IMR-90 (cell line): Measurements from ENCODE around the gene KRTAP12-1. TPM values are rescaled to one million over a fixed set of nuclear protein-coding genes. Genes with fewer than 3 reads are reported as not detected.

ENCODE experiments used
- ATAC-seq: fragments of 200-7000 bp; cut with Tn5 transposase; 2 replicates; pipeline ENCODE4 v1.9.1; 2020; ENCODE audit warnings: low read depth, mild to moderate bottlenecking, moderate library complexity
- BruUV-seq: library from RNA; stranded (reverse); fragments of 400-500 nt; replicated peaks from 2 replicates; lab custom pipeline; 2021; lab: Mats Ljungman, UMichigan
- CTCF ChIA-PET: fragments of 300-600 bp; formaldehyde crosslinking; extraction: SDS; loops from one replicate; lab custom pipeline; 2021; ENCODE audit warnings: antibody characterized with exemption; lab: Yijun Ruan, JAX
- POLR2A ChIA-PET: fragments of 300-600 bp; sonication (Branson Sonifier 250); formaldehyde crosslinking; loops from one replicate; lab custom pipeline; 2022; ENCODE audit warnings: antibody characterized with exemption; ENCODE audit not compliant: unreplicated experiment; lab: Charles Lee
- DNase-seq: peaks from one replicate; pipeline ENCODE4 v3.0.0; 2013
- H2AFZ ChIP-seq: replicated peaks from 2 replicates; pipeline ENCODE3; 2013; ENCODE audit warnings: low read length, mild to moderate bottlenecking; ENCODE audit not compliant: poor library complexity
- H2AK5ac ChIP-seq: 2 replicates; pipeline ENCODE4 v1.6.1; 2013; ENCODE audit warnings: low read depth, low read length, inconsistent platforms
- H2AK9ac ChIP-seq: replicated peaks from 2 replicates; pipeline ENCODE3; 2013; ENCODE audit warnings: mild to moderate bottlenecking, low read depth, low read length, moderate library complexity; ENCODE audit not compliant: poor library complexity
- H2BK120ac ChIP-seq: 2 replicates; pipeline ENCODE4 v1.6.1; 2013; ENCODE audit warnings: low read depth, low read length, inconsistent platforms
- H2BK15ac ChIP-seq: 3 replicates; pipeline ENCODE4 v1.6.1; 2013; ENCODE audit warnings: low read depth, low read length, inconsistent platforms
- H2BK20ac ChIP-seq: 2 replicates; pipeline ENCODE4 v1.6.1; 2013; ENCODE audit warnings: low read depth, mild to moderate bottlenecking, inconsistent platforms, low read length, moderate library complexity
- H2BK5ac ChIP-seq: 2 replicates; pipeline ENCODE4 v1.6.1; 2013; ENCODE audit warnings: mild to moderate bottlenecking, low read depth, low read length, inconsistent platforms; ENCODE audit not compliant: poor library complexity, severe bottlenecking
- H3K14ac ChIP-seq: replicated peaks from 2 replicates; pipeline ENCODE4 v1.6.1; 2013; ENCODE audit warnings: low read depth, low read length, inconsistent platforms
- H3K18ac ChIP-seq: 2 replicates; pipeline ENCODE4 v1.6.1; 2013; ENCODE audit warnings: low read depth, low read length, control low read depth
- H3K23ac ChIP-seq: 2 replicates; pipeline ENCODE4 v1.6.1; 2013; ENCODE audit warnings: low read depth, low read length, inconsistent platforms
- H3K27ac ChIP-seq: 2 replicates; pipeline ENCODE4 v1.5.1; 2013; ENCODE audit warnings: mild to moderate bottlenecking, control low read depth, low read length; ENCODE audit not compliant: insufficient read depth
- H3K27me3 ChIP-seq: 2 replicates; pipeline ENCODE4 v1.6.1; 2013; ENCODE audit warnings: low read length; ENCODE audit not compliant: control insufficient read depth, insufficient read depth
- H3K36me3 ChIP-seq: 2 replicates; pipeline ENCODE4 v1.6.1; 2013; ENCODE audit warnings: low read length, mixed read lengths; ENCODE audit not compliant: control insufficient read depth, insufficient read depth
- H3K4ac ChIP-seq: 2 replicates; pipeline ENCODE4 v1.6.1; 2013; ENCODE audit warnings: low read depth, low read length, inconsistent platforms
- H3K4me1 ChIP-seq: 2 replicates; pipeline ENCODE4 v1.6.1; 2013; ENCODE audit warnings: low read length, mixed read lengths; ENCODE audit not compliant: control insufficient read depth, insufficient read depth
- H3K4me2 ChIP-seq: 2 replicates; pipeline ENCODE4 v1.6.1; 2013; ENCODE audit warnings: low read depth, mild to moderate bottlenecking, control low read depth, low read length, moderate library complexity
- H3K4me3 ChIP-seq: 2 replicates; pipeline ENCODE4 v1.5.1; 2013; ENCODE audit warnings: low read depth, mild to moderate bottlenecking, control low read depth, low read length, moderate library complexity; ENCODE audit not compliant: insufficient read depth
- H3K56ac ChIP-seq: 2 replicates; pipeline ENCODE4 v1.6.1; 2013; ENCODE audit warnings: low read length, inconsistent platforms; ENCODE audit not compliant: insufficient read depth; ENCODE audit errors: extremely low read depth
- H3K79me1 ChIP-seq, 2 experiments: 2 replicates each; pipeline ENCODE4 v1.6.1; 2013; ENCODE audit warnings: low read length in 2 of 2, inconsistent platforms in 1 of 2, low read depth in 1 of 2
- H3K9ac ChIP-seq: 2 replicates; pipeline ENCODE4 v1.6.1; 2013; ENCODE audit warnings: low read depth, low read length, control low read depth
- H3K9me1 ChIP-seq: 2 replicates; pipeline ENCODE4 v1.6.1; 2013; ENCODE audit warnings: low read length, inconsistent platforms; ENCODE audit not compliant: insufficient read depth
- H3K9me3 ChIP-seq: 2 replicates; pipeline ENCODE4 v1.6.1; 2013; ENCODE audit warnings: low read length; ENCODE audit not compliant: control insufficient read depth, insufficient read depth
- H4K20me1 ChIP-seq: 2 replicates; pipeline ENCODE4 v1.6.1; 2013; ENCODE audit warnings: low read length, inconsistent platforms; ENCODE audit not compliant: insufficient read depth
- H4K5ac ChIP-seq: 2 replicates; pipeline ENCODE4 v1.6.1; 2013; ENCODE audit warnings: mild to moderate bottlenecking, low read depth, low read length, control low read depth
- H4K8ac ChIP-seq, 2 experiments: 2 replicates each; pipeline ENCODE4 v1.6.1; 2013; ENCODE audit warnings: low read depth in 2 of 2, low read length in 2 of 2, control low read depth in 1 of 2, inconsistent platforms in 1 of 2
- H4K91ac ChIP-seq: 2 replicates; pipeline ENCODE4 v1.6.1; 2013; ENCODE audit warnings: low read depth, low read length, inconsistent platforms; ENCODE audit not compliant: insufficient read depth
- BHLHE40 ChIP-seq: fragments of 150-350 bp; IDR thresholded peaks from 2 replicates; pipeline ENCODE4 v1.6.1; 2016; ENCODE audit warnings: mild to moderate bottlenecking, low read depth, low read length
- CEBPB ChIP-seq: IDR thresholded peaks from 2 replicates; pipeline ENCODE4 v1.6.1; 2012; ENCODE audit warnings: low read depth, low read length, improper control_type of control experiment
- CHD1 ChIP-seq: IDR thresholded peaks from 2 replicates; pipeline ENCODE4 v1.6.1; 2012; ENCODE audit warnings: low read depth, low read length, improper control_type of control experiment
- FOS ChIP-seq: fragments of 150-350 bp; IDR thresholded peaks from 2 replicates; pipeline ENCODE4 v1.6.1; 2016; ENCODE audit warnings: low read depth, low read length
- MAFK ChIP-seq: IDR thresholded peaks from 2 replicates; pipeline ENCODE4 v1.6.1; 2012; ENCODE audit warnings: low read depth, low read length, improper control_type of control experiment
- MAZ ChIP-seq: IDR thresholded peaks from 2 replicates; pipeline ENCODE4 v1.6.1; 2012; ENCODE audit warnings: low read depth, mild to moderate bottlenecking, low read length, improper control_type of control experiment, moderate library complexity, borderline replicate concordance
- MXI1 ChIP-seq: IDR thresholded peaks from 2 replicates; pipeline ENCODE4 v1.6.1; 2012; ENCODE audit warnings: low read depth, mild to moderate bottlenecking, low read length, moderate library complexity, borderline replicate concordance
- NFE2L2 ChIP-seq: fragments of 150-350 bp; IDR thresholded peaks from 2 replicates; pipeline ENCODE4 v1.6.1; 2016; ENCODE audit warnings: low read depth, mild to moderate bottlenecking, low read length
- POLR2A ChIP-seq: IDR thresholded peaks from 2 replicates; pipeline ENCODE4 v1.6.1; 2012; ENCODE audit warnings: mild to moderate bottlenecking, low read depth, low read length
- RAD21 ChIP-seq: IDR thresholded peaks from 2 replicates; pipeline ENCODE4 v1.6.1; 2012; ENCODE audit warnings: low read length, improper control_type of control experiment
- RCOR1 ChIP-seq: IDR thresholded peaks from 2 replicates; pipeline ENCODE4 v1.6.1; 2012; ENCODE audit warnings: mild to moderate bottlenecking, low read length, improper control_type of control experiment; ENCODE audit not compliant: insufficient replicate concordance
- RFX5 ChIP-seq: IDR thresholded peaks from 2 replicates; pipeline ENCODE4 v1.8.0; 2012; ENCODE audit warnings: low read depth, mild to moderate bottlenecking, low read length, moderate library complexity
- SMC3 ChIP-seq: fragments of 150-350 bp; IDR thresholded peaks from 2 replicates; pipeline ENCODE4 v1.6.1; 2016; ENCODE audit warnings: low read depth, mild to moderate bottlenecking, antibody characterized with exemption, low read length, moderate library complexity
- WGBS, 2 experiments: methylation state at CpG; one replicate each; pipeline versions ENCODE4 v1.1.5 to v1.1.7; 2013; ENCODE audit warnings: missing lambda C conversion rate in 2 of 2; ENCODE audit not compliant: insufficient read length in 1 of 2; ENCODE audit errors: extremely low coverage in 2 of 2; 5-methylcytosine and 5-hydroxymethylcytosine counted together
- dilution Hi-C: fragments of 300-500 bp; cut with HindIII; formaldehyde crosslinking; loops from one replicate; pipeline ENCODE4 v1.14.3; 2018; ENCODE audit warnings: low sequenced_read_pairs; ENCODE audit not compliant: unreplicated experiment
- in situ Hi-C: fragments of 300-500 bp; cut with MboI; formaldehyde crosslinking; loops from 3 replicates; pipeline ENCODE4 v1.14.3; 2019; ENCODE audit warnings: low sequenced_read_pairs, inconsistent platforms, mixed read lengths
- intact Hi-C: fragments of 100-400 bp; cut with micrococcal nuclease; formaldehyde crosslinking; loops from 2 replicates; pipeline ENCODE4 v1.10.0; 2022
- polyA plus RNA-seq, 3 experiments: library from polyadenylated mRNA; depleted of rRNA; stranded (reverse); fragments of >200 nt; gene quantifications; 2 replicates each; pipeline ENCODE4 v1.2.3, GENCODE V29; 2012; ENCODE audit warnings: low replicate concordance in 1 of 3
- total RNA-seq: library from RNA; depleted of rRNA; stranded (reverse); fragments of >200 nt; gene quantifications from 2 replicates; pipeline ENCODE4 v1.2.3, GENCODE V29; 2012
- TF ChIP-seq, protein P1 (sequence below): fragments of 150-350 bp; IDR thresholded peaks from 2 replicates; pipeline ENCODE4 v1.6.1; 2017; ENCODE audit warnings: mild to moderate bottlenecking, antibody characterized with exemption, low read length, low read depth
- TF ChIP-seq, protein P2 (sequence below): fragments of 150-350 bp; IDR thresholded peaks from 2 replicates; pipeline ENCODE4 v1.6.1; 2016; ENCODE audit warnings: low read depth, mild to moderate bottlenecking, low read length, moderate library complexity, borderline replicate concordance
- TF ChIP-seq, protein P3 (sequence below): conservative IDR thresholded peaks from 2 replicates; pipeline ENCODE4 v1.5.1; 2012; ENCODE audit warnings: mild to moderate bottlenecking, low read depth, low read length, improper control_type of control experiment

The KRTAP12-1 gene
- total and polyA plus RNA-seq, 2 of the 4 experiments (the other 2 are of a cell fraction): not detected

- 15% methylated on average over 4 of the region's 14 CpGs; no CpG with 5 or more reads in 1 of the 2 experiments for WGBS, 2 experiments
- no peak overlapping the region for H2BK20ac ChIP-seq
- in situ Hi-C loops: no loop called here
- ChIA-PET CTCF (no interaction called here), POLR2A (no interaction called here)
- H4K20me1 ChIP-seq: no peaks in the 10 kb centered on the region
- H3K27ac ChIP-seq: no peak overlapping the region
- H4K91ac ChIP-seq: no peak overlapping the region
- H3K4me2 ChIP-seq: no peak overlapping the region
- no peak for TF ChIP-seq SMC3
- TF ChIP-seq POLR2A: no peak
- TF ChIP-seq, protein P1, sequence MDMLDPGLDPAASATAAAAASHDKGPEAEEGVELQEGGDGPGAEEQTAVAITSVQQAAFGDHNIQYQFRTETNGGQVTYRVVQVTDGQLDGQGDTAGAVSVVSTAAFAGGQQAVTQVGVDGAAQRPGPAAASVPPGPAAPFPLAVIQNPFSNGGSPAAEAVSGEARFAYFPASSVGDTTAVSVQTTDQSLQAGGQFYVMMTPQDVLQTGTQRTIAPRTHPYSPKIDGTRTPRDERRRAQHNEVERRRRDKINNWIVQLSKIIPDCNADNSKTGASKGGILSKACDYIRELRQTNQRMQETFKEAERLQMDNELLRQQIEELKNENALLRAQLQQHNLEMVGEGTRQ: no peak
- no peak for TF ChIP-seq MAFK
- TF ChIP-seq BHLHE40: no peak
- TF ChIP-seq CHD1: no peak
- no peak for TF ChIP-seq CEBPB
- no peak for TF ChIP-seq RCOR1
- TF ChIP-seq, protein P2, sequence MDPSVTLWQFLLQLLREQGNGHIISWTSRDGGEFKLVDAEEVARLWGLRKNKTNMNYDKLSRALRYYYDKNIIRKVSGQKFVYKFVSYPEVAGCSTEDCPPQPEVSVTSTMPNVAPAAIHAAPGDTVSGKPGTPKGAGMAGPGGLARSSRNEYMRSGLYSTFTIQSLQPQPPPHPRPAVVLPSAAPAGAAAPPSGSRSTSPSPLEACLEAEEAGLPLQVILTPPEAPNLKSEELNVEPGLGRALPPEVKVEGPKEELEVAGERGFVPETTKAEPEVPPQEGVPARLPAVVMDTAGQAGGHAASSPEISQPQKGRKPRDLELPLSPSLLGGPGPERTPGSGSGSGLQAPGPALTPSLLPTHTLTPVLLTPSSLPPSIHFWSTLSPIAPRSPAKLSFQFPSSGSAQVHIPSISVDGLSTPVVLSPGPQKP: no peak
- no peak for TF ChIP-seq FOS
- no peak for TF ChIP-seq MAZ
- no peak for TF ChIP-seq RAD21
- no peak for TF ChIP-seq RFX5
- TF ChIP-seq, protein P3, sequence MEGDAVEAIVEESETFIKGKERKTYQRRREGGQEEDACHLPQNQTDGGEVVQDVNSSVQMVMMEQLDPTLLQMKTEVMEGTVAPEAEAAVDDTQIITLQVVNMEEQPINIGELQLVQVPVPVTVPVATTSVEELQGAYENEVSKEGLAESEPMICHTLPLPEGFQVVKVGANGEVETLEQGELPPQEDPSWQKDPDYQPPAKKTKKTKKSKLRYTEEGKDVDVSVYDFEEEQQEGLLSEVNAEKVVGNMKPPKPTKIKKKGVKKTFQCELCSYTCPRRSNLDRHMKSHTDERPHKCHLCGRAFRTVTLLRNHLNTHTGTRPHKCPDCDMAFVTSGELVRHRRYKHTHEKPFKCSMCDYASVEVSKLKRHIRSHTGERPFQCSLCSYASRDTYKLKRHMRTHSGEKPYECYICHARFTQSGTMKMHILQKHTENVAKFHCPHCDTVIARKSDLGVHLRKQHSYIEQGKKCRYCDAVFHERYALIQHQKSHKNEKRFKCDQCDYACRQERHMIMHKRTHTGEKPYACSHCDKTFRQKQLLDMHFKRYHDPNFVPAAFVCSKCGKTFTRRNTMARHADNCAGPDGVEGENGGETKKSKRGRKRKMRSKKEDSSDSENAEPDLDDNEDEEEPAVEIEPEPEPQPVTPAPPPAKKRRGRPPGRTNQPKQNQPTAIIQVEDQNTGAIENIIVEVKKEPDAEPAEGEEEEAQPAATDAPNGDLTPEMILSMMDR: no peak
- no peak for TF ChIP-seq MXI1
- TF ChIP-seq NFE2L2: no peak
- no peaks in the 10 kb centered on the region; the same call in 1 of the 2 replicates for H3K27me3 ChIP-seq
- H2BK15ac ChIP-seq: no peak overlapping the region
- intact Hi-C loops: loop anchor here (10.0 kb wide), 1 partner anchor 62 kb away; the partner anchor contains the start of gene TSPEAR
- no peak overlapping the region for H2BK5ac ChIP-seq
- no peak overlapping the region for H2AFZ ChIP-seq
- DNase-seq (no peak), ATAC-seq (no peak)
- H2BK120ac ChIP-seq: no peak overlapping the region
- H3K9me3 ChIP-seq: peaks cover 5% of the 10 kb centered on the region
- H4K5ac ChIP-seq: no peak overlapping the region
- H3K4ac ChIP-seq: no peak overlapping the region
- H3K4me1 ChIP-seq: no peaks in the 10 kb centered on the region
- no TSS peak for BruUV-seq
- no peak overlapping the region for H3K4me3 ChIP-seq
- no peaks in the 10 kb centered on the region for H3K36me3 ChIP-seq
- no peak overlapping the region for H3K23ac ChIP-seq
- no peak overlapping the region for H3K9ac ChIP-seq
- dilution Hi-C loops: no loop called here
- no peak overlapping the region for H3K18ac ChIP-seq
- H3K79me1 ChIP-seq: no peaks in the 10 kb centered on the region
- no peak overlapping the region for H3K14ac ChIP-seq
- no peak overlapping the region for H2AK5ac ChIP-seq
- H2AK9ac ChIP-seq: no peak overlapping the region
- no peak overlapping the region for H3K56ac ChIP-seq
- H4K8ac ChIP-seq: no peak overlapping the region
- no peaks in the 10 kb centered on the region for H3K9me1 ChIP-seq
These were observed 28.8 kb downstream of the KRTAP12-1 start for GRCh38 chr21:44653123-44653522.
